Left forelimb (tissue), 1 donor: Measurements from ENCODE around the gene SLC25A45.

ENCODE experiments used
- DNase-seq: peaks from one replicate; pipeline ENCODE4 v3.0.0-alpha.2; 2018; ENCODE audit warnings: low spot score

SLC25A45 gene

GRCh38 chr11:65382033-65382803, at the start of gene SLC25A45:
SLC25A45 (minus strand) TSS chr11:65382646; CDS start chr11:65381951, 695 bp downstream.
- DNase-seq, result peak; percentile 84

- DNase-seq, result no peak
Measured at GRCh38 chr11:65431451-65432099, 49.1 kb upstream of the SLC25A45 start.

GRCh38 chr11:65430406-65431217, 48.2 kb upstream of the SLC25A45 start:
- no peak for DNase-seq

DNA sequence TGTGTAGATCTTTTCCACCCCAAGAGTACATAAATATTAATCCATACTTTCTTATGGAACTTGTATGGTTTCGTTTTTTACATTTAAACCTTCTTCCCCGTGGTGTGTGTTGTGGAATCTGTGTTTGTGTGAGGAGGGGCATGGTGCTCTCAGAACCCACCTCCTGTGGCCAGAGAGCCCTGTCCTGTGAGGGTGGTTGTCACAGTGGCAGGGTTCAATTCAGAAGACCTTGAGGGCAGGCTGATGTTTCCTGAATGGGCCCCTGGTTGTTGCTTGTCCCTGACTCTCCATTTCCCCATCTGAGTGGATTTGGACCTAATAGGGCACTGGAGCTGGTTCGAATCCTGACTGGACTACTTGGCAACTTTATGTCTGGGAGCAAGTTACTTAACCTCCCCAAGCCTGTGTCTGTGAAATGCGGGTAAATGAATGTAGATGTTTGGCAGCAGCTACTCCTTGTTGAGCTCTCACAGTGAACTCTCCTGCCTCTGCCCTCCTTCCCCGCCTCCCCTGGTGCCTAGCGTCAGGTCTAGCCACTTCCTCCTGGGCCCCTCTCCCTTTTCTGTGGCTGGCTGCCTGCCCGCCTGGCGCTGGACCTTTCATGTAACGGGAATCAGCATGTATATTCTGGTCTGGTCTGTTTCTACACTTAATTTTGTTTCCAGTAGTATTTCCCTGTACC, 47.4 kb upstream of the SLC25A45 start:
- no peak for DNase-seq

GRCh38 chr11:65429068-65429681, 46.7 kb upstream of the SLC25A45 start:
- no peak for DNase-seq

- DNase-seq, result no peak
Measured at GRCh38 chr11:65428578-65429067, 46.2 kb upstream of the SLC25A45 start.

DNA sequence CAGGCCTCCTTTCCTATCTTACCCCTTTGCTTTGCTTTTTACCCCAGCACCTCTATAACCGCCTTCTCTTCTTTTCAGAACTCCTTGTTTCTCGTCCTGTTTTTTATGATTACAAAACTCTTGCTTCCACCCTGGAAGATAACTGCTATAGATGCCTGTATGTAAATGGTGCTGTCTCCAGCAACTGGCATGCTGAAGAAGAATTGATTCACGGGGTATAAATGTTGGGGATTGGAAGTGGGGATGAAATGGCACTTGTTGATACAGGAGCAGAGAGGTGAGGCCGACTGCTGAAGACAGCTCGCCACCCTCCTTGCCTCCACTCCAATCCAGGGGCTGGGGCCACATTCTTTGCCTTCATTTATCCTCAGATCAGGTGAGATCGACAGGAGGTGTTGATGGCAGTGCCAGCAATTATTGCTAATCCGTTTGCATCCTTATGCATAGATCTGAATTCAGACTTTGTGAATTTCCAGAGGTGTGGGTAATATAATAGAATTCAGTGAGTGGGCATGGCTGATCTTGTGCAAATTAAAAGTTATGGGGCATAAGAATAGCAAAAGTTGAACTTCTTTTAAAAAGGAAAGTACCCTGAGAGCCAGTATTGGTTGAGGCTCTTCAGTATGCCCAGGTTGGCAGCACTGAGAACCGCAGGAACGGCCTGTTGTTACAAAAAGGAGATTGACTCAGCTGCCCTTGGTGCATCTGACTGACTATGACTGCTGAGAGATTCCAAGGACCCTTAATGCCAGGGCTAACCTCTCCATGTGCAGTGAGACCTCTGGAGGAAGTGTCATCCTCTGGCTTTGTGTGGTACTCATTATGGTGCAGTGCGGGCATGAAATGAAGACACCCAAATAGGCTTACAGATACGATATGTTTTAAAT, 45.5 kb upstream of the SLC25A45 start:
- DNase-seq, result no peak

GRCh38 chr11:65426839-65427690, 44.6 kb upstream of the SLC25A45 start:
- no peak for DNase-seq

- DNase-seq, result no peak
Measured at GRCh38 chr11:65425971-65426838, 43.8 kb upstream of the SLC25A45 start.

- no peak for DNase-seq
Measured at GRCh38 chr11:65425105-65425970, 42.9 kb upstream of the SLC25A45 start.

GRCh38 chr11:65424205-65425104, 42.0 kb upstream of the SLC25A45 start:
- DNase-seq, result no peak

GRCh38 chr11:65423516-65424204, 41.2 kb upstream of the SLC25A45 start:
- DNase-seq, result no peak

- DNase-seq, result peak; percentile 94
Measured at GRCh38 chr11:65422633-65423515, 40.4 kb upstream of the SLC25A45 start, which contains the start of gene NEAT1. NEAT1 (plus strand) TSS chr11:65422798.

GRCh38 chr11:65421794-65422632, 39.6 kb upstream of the SLC25A45 start:
- DNase-seq, result peak; percentile 99
